Thoracic aorta (tissue), 2 donors: Measurements from ENCODE around the gene MTCL1. TPM values are rescaled to one million over a fixed set of nuclear protein-coding genes. Genes with fewer than 3 reads are reported as not detected.

Source experiments
- ATAC-seq: fragments of 150-250 bp; one replicate; pipeline ENCODE4 v1.8.0; 2017; ENCODE audit warnings: low read depth; ENCODE audit not compliant: insufficient number of reproducible peaks, low FRiP score
- DNase-seq: peaks from one replicate; pipeline ENCODE4 v3.0.0-alpha.2; 2020; ENCODE audit warnings: low spot score
- H3K27ac ChIP-seq, 2 donors: fragments of 200-600 bp; sonication (generic); 1 replicate in 1 of 2; 2 replicates in 1 of 2; pipeline ENCODE4 v1.5.1; 2016; ENCODE audit warnings: mild to moderate bottlenecking in 2 of 2, moderate library complexity in 2 of 2
- H3K27me3 ChIP-seq: fragments of 200-600 bp; sonication (generic); replicated peaks from 2 replicates; pipeline ENCODE4 v1.6.0; 2016; ENCODE audit warnings: mild to moderate bottlenecking; ENCODE audit not compliant: insufficient read depth
- H3K36me3 ChIP-seq: fragments of 200-600 bp; sonication (generic); one replicate; pipeline ENCODE4 v1.5.1; 2016
- H3K4me1 ChIP-seq, 2 donors: fragments of 200-600 bp; sonication (generic); 1 replicate in 1 of 2; 2 replicates in 1 of 2; pipeline versions ENCODE4 v1.5.1 to v1.6.0; 2016; ENCODE audit warnings: low read depth in 2 of 2, mild to moderate bottlenecking in 1 of 2; ENCODE audit not compliant: control insufficient read depth in 1 of 2
- H3K4me3 ChIP-seq: fragments of 200-600 bp; sonication (generic); 2 replicates; pipeline ENCODE4 v1.5.1; 2016; ENCODE audit warnings: mild to moderate bottlenecking
- H3K9me3 ChIP-seq: fragments of 200-600 bp; sonication (generic); 2 replicates; pipeline ENCODE4 v1.5.1; 2016
- CTCF ChIP-seq: fragments of 200-600 bp; sonication (generic); IDR thresholded peaks from one replicate; pipeline ENCODE4 v1.5.1; 2019; ENCODE audit warnings: antibody characterized with exemption
- total RNA-seq, 2 donors: library from RNA; depleted of rRNA; stranded (reverse); fragments of >200 nt; gene quantifications; one replicate each; pipeline versions ENCODE4 v1.1.0 to v1.2.3, GENCODE V29; 2016

The MTCL1 gene
- total RNA-seq, 2 donors from 2014 or later: 9.9 to 23.3 TPM

- DNase-seq (no peak), ATAC-seq (no peak)
- Histone ChIP-seq H3K9me3 (no peaks in the 10 kb centered on the region), H3K27ac (peak overlapping the region; percentile 15 to 61), H3K4me3 (peak overlapping the region; percentile 82), H3K27me3 (no peaks in the 10 kb centered on the region), H3K4me1 (peaks cover 5 to 20% of the 10 kb centered on the region in 2 donors), H3K36me3 (no peaks in the 10 kb centered on the region)
- no peak for TF ChIP-seq CTCF
Measured at GRCh38 chr18:8706791-8707555, 1.6 kb downstream of the MTCL1 start.

- Histone ChIP-seq H3K9me3 (no peaks in the 10 kb centered on the region), H3K27me3 (no peaks in the 10 kb centered on the region), H3K4me1 (peaks cover 5 to 20% of the 10 kb centered on the region in 2 donors), H3K36me3 (no peaks in the 10 kb centered on the region), H3K27ac (peak overlapping the region; percentile 15 to 61), H3K4me3 (peak overlapping the region; percentile 82)
- no peak for TF ChIP-seq CTCF
- no peak for ATAC-seq
- no peak for DNase-seq
Measured at GRCh38 chr18:8707556-8708300, 2.4 kb downstream of the MTCL1 start.

GRCh38 chr18:8708670-8709069 lies 3.3 kb downstream of the MTCL1 start:
- Histone ChIP-seq H3K4me3 (no peak overlapping the region), H3K36me3 (no peaks in the 10 kb centered on the region), H3K27me3 (no peaks in the 10 kb centered on the region), H3K27ac (no peak overlapping the region), H3K4me1 (peaks cover 5 to 19% of the 10 kb centered on the region in 2 donors), H3K9me3 (no peaks in the 10 kb centered on the region)
- ATAC-seq (no peak), DNase-seq (no peak)
- no peak for TF ChIP-seq CTCF

GRCh38 chr18:8709248-8710059 lies 4.1 kb downstream of the MTCL1 start:
- Histone ChIP-seq H3K4me3 (no peak overlapping the region), H3K27me3 (no peaks in the 10 kb centered on the region), H3K36me3 (no peaks in the 10 kb centered on the region), H3K9me3 (no peaks in the 10 kb centered on the region), H3K27ac (no peak overlapping the region), H3K4me1 (peaks cover 0 to 11% of the 10 kb centered on the region in 2 donors)
- ATAC-seq: no peak
- no peak for DNase-seq
- no peak for TF ChIP-seq CTCF

- Histone ChIP-seq H3K4me1 (peaks cover 0 to 4% of the 10 kb centered on the region in 2 donors), H3K36me3 (no peaks in the 10 kb centered on the region), H3K4me3 (no peak overlapping the region), H3K27me3 (no peaks in the 10 kb centered on the region), H3K27ac (no peak overlapping the region), H3K9me3 (no peaks in the 10 kb centered on the region)
- ATAC-seq (no peak), DNase-seq (no peak)
- TF ChIP-seq CTCF: no peak
Measured at GRCh38 chr18:8711736-8712135, 6.4 kb downstream of the MTCL1 start.
